Occipital lobe (tissue), 2 donors: ENCODE results near the gene TRPC4. TPM values are rescaled to one million over a fixed set of nuclear protein-coding genes. Genes with fewer than 3 reads are reported as not detected.

Experiments used
- DNase-seq: peaks from one replicate; lab custom pipeline; 2025; lab: John Stamatoyannopoulos, UW
- total RNA-seq: library from RNA; depleted of rRNA; stranded (reverse); fragments of >200 nt; gene quantifications from one replicate; pipeline ENCODE4 v1.2.3, GENCODE V29; 2014

Gene TRPC4
- total RNA-seq, 1 donor from 2014 or later: 55.4 TPM

DNA sequence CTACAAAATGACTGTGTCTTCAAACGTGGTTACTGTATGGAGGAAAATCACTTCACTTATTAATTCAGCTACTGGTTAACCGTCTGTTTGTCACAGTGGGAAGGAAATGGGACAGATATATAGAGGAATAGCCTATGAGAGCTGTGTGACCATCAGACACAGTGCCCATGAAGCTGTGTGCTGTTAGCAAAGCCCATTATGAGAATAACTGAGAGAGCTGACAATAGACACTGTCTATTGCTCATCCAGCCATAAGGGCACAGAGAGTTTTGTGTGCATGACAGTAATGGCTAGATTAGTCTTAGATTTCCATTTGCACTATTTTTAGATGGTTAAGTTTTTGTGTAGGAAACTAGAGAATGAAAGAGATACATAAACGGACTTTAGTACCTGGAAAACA, 206.9 kb downstream of the TRPC4 start:
- no peak for DNase-seq

DNA sequence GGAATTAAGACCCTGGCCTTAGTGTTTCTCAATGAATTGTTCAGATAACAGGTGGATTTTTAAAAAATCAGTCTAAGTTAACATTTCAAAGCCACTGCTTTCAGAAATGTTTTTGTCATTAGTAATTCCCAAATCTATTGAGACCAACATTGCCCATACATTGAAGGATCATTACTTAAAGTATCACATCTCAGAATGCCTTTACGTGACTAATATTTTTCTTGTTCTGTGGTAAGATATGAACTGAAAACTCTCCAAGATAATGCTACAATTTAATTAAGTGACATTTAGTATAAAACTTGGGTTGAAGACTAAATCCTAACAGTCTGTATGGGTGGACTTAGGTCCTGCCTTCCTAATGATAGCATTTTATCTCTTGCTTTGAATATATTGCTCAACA, 211.6 kb downstream of the TRPC4 start:
- DNase-seq: no peak

GRCh38 chr13:37657134-37657533, 212.4 kb downstream of the TRPC4 start:
- no peak for DNase-seq

DNA sequence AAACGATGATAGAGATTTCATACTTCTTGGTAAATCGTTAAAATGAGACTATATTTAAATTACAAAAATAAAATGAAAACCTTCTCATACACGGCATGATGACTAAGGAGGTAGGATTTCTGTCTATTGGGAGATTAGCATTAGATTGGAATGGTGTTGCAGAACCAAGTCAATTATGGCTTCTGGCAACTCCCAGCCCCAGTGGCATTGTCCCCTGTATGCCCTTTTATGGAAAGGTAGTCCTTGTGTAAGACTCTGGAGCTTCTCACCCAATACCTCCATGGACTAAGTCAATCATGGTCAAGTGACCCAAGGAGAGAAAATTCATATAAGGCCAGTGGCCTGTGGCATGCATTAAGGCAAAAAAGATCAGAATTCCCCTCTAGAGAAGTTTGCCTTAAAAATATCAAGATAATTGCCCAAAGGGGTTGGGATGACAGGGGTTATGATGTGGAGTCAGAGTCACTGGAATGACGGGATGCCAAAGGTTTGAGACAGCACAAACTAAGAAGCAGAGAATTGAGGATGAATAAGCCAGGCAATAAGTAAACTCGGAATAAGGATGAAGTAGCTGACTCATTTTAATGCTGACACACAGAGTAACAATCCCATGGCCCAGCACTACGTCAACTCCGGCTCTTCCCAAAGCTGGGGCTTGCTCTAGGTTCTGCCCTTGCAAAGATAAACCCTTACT, 213.2 kb downstream of the TRPC4 start:
- no peak for DNase-seq

GRCh38 chr13:37652596-37652995, 217.0 kb downstream of the TRPC4 start:
- DNase-seq: no peak

GRCh38 chr13:37651891-37652290, 217.7 kb downstream of the TRPC4 start:
- no peak for DNase-seq

DNA sequence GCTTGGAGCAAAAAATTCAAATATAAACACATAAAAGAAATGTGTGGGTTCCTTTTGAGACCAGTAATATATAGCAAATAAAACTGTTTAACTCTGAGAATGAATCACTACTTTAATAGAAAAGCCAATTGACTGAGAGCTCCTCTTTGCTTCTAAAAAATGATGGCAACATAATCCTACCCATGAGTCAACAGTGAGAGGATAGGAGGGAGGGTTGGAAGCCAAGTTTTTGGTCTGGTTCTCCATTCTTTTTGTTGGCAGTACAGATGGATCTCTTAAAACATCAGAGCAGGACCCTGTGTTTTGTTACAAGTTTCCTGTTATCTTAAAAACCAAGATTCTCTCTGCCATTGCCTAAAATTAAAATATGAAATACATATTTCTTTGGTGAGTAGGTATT, 221.0 kb downstream of the TRPC4 start:
- DNase-seq: no peak

- DNase-seq: no peak
These were observed 222.4 kb downstream of the TRPC4 start for GRCh38 chr13:37647031-37647650.

DNA sequence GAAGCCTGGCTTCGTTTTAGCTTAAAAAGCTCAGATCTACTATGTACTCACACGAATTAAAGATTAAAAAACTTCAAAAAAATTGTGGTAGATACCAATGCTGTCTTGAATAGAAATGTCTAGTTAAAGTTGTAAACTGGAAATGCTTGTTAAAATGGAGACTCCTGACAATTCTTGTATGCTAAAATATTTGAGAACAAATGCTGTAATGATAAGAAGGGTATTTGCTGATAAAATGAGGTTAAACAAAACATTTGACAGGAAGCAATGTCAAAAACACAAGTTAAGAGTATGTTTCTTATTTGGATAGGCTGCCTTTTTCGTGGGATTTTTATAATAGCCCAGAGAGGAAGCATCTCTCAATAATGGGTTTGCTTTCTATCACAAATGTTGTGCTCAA, 223.0 kb downstream of the TRPC4 start:
- no peak for DNase-seq

DNA sequence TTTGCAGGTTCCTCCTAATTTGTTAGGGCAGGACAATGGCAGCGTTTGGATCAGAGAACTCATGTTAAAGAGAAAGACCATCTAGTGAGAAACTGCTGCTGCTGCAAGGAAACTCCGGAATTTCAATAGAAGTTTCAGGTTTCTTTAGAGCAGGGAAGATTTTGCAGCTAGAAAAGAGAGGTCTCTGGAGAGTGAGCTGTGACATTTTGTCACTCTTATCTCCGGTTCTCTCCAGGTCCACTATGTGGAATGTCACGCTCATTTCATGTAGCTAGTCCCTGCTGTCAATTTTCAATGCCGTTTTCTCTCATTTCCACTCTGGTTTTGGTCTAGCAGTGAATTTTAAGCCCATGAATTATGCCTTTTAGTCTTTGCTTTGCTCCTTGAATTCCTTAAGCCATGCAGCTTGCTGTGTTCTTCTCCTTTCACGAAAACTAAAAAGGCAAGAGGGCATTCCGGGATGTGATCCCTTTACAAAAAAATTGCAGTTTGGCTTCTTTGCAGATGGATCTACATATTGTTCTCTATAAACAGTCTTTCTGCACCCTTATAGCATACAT, 224.3 kb downstream of the TRPC4 start:
- no peak for DNase-seq

DNA sequence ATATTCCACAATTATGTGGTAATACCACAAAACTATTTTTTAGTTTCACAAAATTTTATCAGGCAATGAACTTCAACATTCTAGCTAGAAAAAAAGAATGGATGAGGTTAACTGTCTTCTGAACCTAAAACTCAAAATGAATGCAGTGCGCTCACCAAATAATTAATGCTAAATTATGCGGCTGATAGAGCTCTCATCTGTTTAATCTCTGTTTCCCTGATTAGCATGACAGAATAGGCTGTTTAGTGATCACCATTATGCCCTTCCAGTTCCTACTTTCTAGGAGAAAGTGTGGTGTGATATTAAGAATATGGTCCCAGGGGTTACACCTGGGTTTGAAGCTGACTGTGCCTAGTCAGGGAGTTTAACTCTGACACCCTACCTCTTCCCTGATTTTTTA, 228.2 kb downstream of the TRPC4 start:
- DNase-seq: no peak

DNA sequence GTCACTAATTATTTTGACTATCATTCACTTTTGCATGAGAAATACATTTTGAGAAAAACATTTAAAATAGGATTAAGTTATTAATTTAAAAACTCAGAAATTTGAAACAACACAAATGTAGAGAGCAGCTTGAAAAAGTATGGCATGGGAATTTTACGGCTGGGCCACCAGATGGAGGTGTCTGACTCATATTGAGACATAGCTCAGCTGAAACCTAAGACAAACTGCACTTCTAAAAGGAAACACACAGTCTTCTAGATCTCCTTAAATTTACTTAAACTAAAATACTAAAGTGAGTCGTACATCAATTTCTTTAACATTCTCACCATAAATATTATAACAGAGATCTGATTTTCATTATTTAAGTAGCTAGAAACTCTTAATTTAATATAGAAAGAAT, 229.1 kb downstream of the TRPC4 start:
- no peak for DNase-seq

DNA sequence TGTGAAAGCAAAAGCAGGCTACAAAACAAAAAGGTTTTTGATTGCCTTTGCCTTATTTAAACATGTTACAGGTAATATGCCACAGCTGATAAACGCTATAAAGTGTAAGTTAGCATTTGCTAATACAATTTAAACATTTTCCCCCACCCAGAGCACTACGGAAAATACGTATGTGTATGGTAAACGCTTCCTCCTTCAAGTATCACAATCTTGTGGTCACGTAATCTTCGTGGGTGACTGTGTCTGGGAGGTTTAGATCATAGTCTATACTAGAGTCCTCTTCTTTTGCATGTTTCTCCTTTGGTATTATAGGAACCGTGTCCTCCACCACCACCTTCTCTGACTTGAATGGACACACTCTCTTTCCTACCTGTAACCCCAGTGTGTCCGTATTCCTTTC, 232.9 kb downstream of the TRPC4 start:
- DNase-seq: no peak

DNA sequence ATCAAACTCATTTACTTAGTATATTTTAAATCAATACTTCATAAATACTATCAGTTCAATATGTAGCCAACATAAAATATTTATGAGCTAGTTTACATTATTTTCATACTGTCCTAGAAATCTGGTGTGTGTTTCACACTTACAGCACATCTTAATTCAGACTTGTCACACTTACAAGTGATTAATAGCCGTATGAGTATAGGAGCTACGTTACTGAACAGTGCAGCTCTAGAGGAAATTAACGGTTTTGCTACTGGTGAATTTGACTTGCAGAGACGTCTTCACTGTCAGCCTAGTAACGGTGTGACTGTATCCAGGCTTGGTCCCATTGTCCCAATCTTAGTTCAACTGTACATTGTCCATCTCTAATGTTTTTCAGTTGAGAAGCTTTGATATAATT, 237.3 kb downstream of the TRPC4 start:
- DNase-seq: no peak

GRCh38 chr13:37627428-37627827, 242.1 kb downstream of the TRPC4 start:
- no peak for DNase-seq

DNA sequence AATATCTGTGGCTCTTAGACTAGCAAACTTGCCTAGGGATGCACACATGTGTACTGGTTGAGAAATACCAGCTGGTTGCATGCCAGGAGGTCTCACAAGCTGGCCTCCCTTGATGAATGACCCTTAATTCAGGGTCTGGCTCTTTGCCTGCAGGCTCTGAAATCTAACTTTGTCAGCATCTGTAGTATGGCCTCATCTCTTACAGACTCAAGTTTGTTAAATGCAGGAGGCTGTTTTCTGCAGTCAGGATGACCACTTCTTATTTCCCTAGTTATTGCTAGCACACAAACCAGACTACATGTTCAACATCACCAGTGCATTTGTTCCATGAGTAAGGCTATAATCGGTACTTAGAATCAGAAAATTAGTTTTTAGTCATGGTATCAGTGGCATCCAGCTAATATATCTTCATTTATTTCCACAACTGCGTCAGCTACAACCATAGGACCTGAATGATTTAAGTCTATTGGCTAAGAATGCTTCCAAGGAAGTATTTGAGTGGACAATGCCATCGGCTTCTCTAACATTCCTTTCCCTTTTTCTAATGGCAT, 247.7 kb downstream of the TRPC4 start:
- no peak for DNase-seq

DNA sequence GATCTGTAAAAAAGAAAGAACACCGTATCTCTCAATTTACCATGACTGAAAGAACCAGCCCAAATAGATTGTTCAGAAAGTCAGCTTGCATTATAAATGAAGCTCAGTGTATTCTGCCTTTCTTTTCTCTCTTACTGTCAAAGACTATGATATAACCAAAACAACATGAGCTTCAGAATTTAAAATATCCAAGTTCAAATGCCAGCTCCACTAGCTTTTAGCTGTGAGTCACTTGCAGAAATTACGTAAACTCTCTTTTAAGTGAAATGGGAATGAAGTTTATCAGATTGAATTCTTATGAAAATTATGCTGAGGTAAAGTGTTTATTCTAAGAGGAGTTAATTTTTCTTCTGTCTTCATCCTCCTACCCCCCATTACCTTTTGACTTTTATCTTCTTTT, 251.0 kb downstream of the TRPC4 start:
- DNase-seq: no peak

DNA sequence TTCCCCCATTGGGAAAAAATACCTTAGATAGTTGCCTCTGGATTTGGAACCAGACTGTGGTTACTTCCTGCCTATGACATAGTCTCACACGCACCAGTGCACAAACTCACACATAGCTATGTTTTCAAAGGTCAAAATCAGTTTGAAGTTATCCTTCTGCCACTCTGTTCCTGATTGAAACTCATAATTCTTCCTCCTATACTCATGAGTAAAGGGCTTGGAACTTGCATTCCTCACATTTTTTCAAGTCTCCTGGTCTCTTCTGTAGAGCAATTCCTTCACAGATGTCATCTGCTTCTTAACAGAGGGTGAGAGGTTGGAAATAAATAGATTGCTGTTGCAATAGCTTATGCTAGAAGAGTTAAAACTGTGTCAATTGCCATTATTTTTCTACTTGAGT, 252.4 kb downstream of the TRPC4 start:
- no peak for DNase-seq

- DNase-seq: no peak
These were observed 253.4 kb downstream of the TRPC4 start for GRCh38 chr13:37616131-37616530.

DNA sequence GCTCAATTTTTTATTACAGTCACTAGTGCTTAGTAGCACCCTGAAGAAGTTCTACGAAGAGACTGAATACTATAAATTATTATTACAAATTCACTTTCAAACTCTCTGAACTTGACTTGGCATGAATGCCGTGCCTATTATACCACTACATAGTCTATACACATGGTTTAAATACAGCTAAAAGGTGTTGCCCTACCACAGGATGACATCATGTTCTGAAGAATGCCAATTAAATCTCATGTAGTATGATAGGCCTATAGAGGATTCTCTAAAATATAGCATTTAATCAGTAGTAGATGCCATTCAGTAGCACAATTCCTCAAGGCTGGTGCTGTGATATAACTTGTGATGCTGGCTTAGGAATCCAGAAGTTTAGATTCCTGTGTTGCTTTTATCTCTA, 254.3 kb downstream of the TRPC4 start:
- DNase-seq: no peak

DNA sequence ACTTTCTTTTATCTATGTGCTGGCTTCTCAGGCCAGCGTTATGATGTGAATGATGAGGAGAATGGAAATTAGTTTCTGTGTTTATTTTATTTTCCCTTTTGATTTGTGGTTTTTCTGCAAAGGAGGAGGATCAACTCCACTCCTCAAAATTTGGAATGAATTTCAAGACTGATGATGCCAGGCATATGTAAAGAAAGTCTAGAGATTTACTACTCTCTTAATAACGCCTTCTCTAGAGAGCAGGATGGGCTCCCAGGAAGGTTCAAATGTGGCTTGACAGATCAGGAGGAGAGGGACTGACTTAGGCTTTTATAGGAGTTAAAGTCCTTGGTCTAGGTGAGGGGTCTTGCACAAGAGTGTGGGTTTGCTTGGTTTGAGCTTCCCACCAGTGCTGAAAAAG, 255.9 kb downstream of the TRPC4 start:
- no peak for DNase-seq

- no peak for DNase-seq
These were observed 256.3 kb downstream of the TRPC4 start for GRCh38 chr13:37613236-37613635.

DNA sequence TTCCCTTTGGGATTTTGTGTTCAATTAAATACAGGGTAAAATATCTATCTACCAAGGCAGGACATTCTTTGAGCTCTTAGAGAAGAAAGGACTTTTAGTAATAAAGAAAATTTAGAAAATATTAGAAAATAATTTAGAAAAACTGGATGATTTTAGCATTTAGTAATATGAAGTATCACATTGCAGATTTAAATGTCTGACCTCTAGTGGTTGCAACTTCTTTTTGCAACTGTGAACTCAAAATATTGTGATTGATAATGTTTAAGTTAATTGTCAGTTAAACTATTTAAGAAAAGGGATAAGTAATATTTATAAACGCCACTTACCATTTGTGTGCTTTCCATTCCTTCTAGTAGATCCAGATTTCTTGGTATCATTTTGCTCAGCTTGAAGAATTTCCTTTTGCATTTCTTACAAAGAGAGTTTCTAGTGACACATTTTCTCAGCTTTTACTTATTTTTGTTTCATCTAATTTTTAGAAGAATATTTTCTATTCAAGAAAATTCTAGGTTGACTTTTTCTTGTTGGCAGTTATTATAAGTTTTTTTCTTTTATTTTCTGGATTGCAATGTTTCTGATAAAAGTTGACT, 260.7 kb downstream of the TRPC4 start:
- DNase-seq: no peak
